ENCODE measurements around the gene SIGLECL1. TPM values are rescaled to one million over a fixed set of nuclear protein-coding genes. Genes with fewer than 3 reads are reported as not detected.

SIGLECL1 gene
- total and polyA plus RNA-seq, 2 donors (not counting 1 experiment from before 2014, with no cell fraction given): not detected

DNA sequence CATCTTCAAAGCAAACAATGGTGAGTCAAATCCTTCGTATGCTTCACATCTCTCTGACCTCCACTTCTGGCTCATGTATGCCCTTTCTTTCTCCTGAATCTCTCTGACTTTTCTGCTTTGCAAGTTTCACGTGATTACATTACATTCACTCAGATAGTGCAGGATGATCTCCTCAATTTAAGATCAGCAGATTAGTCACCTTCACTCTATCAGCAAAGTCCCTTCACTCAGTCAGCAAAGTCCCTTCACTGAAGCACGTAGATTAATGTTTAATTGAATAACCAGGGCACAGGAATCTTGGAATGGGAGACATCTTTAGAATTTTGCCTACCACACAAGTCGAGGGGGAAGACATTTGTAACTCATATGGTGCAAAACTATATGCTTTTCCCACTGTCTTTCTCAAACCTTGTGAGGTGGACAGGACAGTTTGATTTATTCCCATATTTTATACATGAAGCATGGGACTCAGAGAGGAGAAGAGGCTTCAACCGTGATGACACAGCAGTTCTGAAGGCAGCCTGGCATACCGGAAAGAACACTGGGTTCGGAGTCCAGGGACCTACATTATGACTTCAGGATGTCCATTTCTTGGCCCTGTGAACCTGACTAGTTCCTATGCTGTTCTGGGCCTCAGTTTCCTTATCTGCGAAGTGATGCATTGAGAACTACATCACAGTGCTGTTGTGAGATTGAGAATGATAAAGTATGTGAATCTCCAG, 23.3 kb downstream of the SIGLECL1 start:
- Mint-ChIP-seq H3K27me3 (peaks cover 30% of the 10 kb centered on the region), H3K9me3 (ENCODE audit: insufficient read depth) (peaks cover 4% of the 10 kb centered on the region), H3K4me1 (no peaks in the 10 kb centered on the region), H3K27ac (no peak overlapping the region), H3K4me3 (no peak overlapping the region)
- Histone ChIP-seq H3K9ac (ENCODE audit: low read length) (no peak overlapping the region), H4K20me1 (ENCODE audit: control insufficient read depth, insufficient read depth, low read length, poor library complexity, severe bottlenecking) (no peaks in the 10 kb centered on the region), H3K9me3 (ENCODE audit: control extremely low read depth in 1 of 3, control insufficient read depth in 2 of 3, insufficient read depth in 1 of 3, low read length in 2 of 3) (peaks cover 0 to 12% (median 0%) of the 10 kb centered on the region in 3 donors), H3K4me2 (replicated peaks; ENCODE audit: low read depth, low read length, poor library complexity, severe bottlenecking) (no peak overlapping the region), H2AFZ (ENCODE audit: insufficient read depth, low read depth, low read length, poor library complexity, severe bottlenecking) (no peak overlapping the region), H3K27ac (ENCODE audit: low read length in 2 of 2) (no peak overlapping the region), H3K36me3 (replicated peaks in 1 of 2; ENCODE audit: control extremely low read depth in 1 of 2, control insufficient read depth in 1 of 2, extremely low read depth in 1 of 2, insufficient read depth in 2 of 2, low read length in 1 of 2) (no peaks in the 10 kb centered on the region), H3K4me1 (ENCODE audit: control insufficient read depth in 2 of 2, insufficient read depth in 2 of 2, low read length in 2 of 2) (no peaks in the 10 kb centered on the region), H3K4me3 (ENCODE audit: control extremely low read depth in 1 of 5, extremely low read depth in 1 of 5, insufficient read depth in 1 of 5, low read depth in 2 of 5, low read length in 4 of 5) (no peak overlapping the region), H3K27me3 (replicated peaks in 1 of 4; ENCODE audit: control extremely low read depth in 1 of 4, control insufficient read depth in 3 of 4, insufficient read depth in 4 of 4, low read length in 3 of 4) (peaks cover 0 to 13% (median 2%) of the 10 kb centered on the region in 4 experiments), H3K79me2 (ENCODE audit: control insufficient read depth, insufficient read depth, low read length) (no peaks in the 10 kb centered on the region)
- WGBS (ENCODE audit: insufficient coverage): 96% methylated on average over 7 of the region's 8 CpGs
- ATAC-seq (ENCODE audit: low read depth) (no peak), DNase-seq (no peak)
- intact Hi-C loops (cut with micrococcal nuclease): no loop called here
- ChIA-PET CTCF (no interaction called here), POLR2A (no interaction called here)
- TF ChIP-seq EZH2 (IDR thresholded peaks at IDR 0.05; ENCODE audit: borderline replicate concordance, insufficient read depth, low read depth, low read length, poor library complexity, severe bottlenecking): no peak
- TF ChIP-seq, protein P1, sequence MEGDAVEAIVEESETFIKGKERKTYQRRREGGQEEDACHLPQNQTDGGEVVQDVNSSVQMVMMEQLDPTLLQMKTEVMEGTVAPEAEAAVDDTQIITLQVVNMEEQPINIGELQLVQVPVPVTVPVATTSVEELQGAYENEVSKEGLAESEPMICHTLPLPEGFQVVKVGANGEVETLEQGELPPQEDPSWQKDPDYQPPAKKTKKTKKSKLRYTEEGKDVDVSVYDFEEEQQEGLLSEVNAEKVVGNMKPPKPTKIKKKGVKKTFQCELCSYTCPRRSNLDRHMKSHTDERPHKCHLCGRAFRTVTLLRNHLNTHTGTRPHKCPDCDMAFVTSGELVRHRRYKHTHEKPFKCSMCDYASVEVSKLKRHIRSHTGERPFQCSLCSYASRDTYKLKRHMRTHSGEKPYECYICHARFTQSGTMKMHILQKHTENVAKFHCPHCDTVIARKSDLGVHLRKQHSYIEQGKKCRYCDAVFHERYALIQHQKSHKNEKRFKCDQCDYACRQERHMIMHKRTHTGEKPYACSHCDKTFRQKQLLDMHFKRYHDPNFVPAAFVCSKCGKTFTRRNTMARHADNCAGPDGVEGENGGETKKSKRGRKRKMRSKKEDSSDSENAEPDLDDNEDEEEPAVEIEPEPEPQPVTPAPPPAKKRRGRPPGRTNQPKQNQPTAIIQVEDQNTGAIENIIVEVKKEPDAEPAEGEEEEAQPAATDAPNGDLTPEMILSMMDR (IDR thresholded peaks at IDR 0.05): no peak

DNA sequence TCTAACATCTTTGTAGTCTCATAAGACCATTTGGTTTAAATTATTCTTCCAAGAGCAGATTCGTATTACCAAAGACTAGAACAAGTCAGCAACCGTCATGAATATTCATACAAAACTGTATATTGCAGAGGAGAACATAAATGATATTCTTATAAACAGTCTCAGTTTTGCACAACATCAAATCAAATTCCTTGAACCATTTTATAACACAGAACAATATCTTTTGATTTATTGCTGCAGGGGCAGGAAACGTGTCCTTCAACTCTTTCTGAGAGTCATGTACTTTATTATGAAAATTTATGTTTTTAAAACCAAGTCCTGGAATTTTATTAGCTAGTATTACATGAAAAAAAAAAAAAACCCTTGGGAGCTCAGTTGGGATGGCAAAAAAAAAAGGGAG, 26.2 kb downstream of the SIGLECL1 start:
- Histone ChIP-seq H3K9me3 (ENCODE audit: control extremely low read depth in 1 of 3, control insufficient read depth in 2 of 3, insufficient read depth in 1 of 3, low read length in 2 of 3) (peaks cover 0 to 17% (median 0%) of the 10 kb centered on the region in 3 donors), H3K4me2 (replicated peaks; ENCODE audit: low read depth, low read length, poor library complexity, severe bottlenecking) (no peak overlapping the region), H2AFZ (ENCODE audit: insufficient read depth, low read depth, low read length, poor library complexity, severe bottlenecking) (no peak overlapping the region), H3K27me3 (replicated peaks in 1 of 4; ENCODE audit: control extremely low read depth in 1 of 4, control insufficient read depth in 3 of 4, insufficient read depth in 4 of 4, low read length in 3 of 4) (peaks cover 0 to 6% (median 0%) of the 10 kb centered on the region in 4 experiments), H3K36me3 (replicated peaks in 1 of 2; ENCODE audit: control extremely low read depth in 1 of 2, control insufficient read depth in 1 of 2, extremely low read depth in 1 of 2, insufficient read depth in 2 of 2, low read length in 1 of 2) (no peaks in the 10 kb centered on the region), H3K4me1 (ENCODE audit: control insufficient read depth in 2 of 2, insufficient read depth in 2 of 2, low read length in 2 of 2) (no peaks in the 10 kb centered on the region), H3K9ac (ENCODE audit: low read length) (no peak overlapping the region), H3K4me3 (ENCODE audit: control extremely low read depth in 1 of 5, extremely low read depth in 1 of 5, insufficient read depth in 1 of 5, low read depth in 2 of 5, low read length in 4 of 5) (no peak overlapping the region), H3K27ac (ENCODE audit: low read length in 2 of 2) (no peak overlapping the region), H4K20me1 (ENCODE audit: control insufficient read depth, insufficient read depth, low read length, poor library complexity, severe bottlenecking) (no peaks in the 10 kb centered on the region), H3K79me2 (ENCODE audit: control insufficient read depth, insufficient read depth, low read length) (no peaks in the 10 kb centered on the region)
- CTCF ChIA-PET: no interaction called here
- H3K27ac Mint-ChIP-seq: no peak overlapping the region
- H3K9me3 Mint-ChIP-seq (ENCODE audit: insufficient read depth): peaks cover 7% of the 10 kb centered on the region
- H3K4me3 Mint-ChIP-seq: no peak overlapping the region
- TF ChIP-seq, protein P1 (IDR thresholded peaks at IDR 0.05): no peak
- no peak for TF ChIP-seq EZH2 (IDR thresholded peaks at IDR 0.05; ENCODE audit: borderline replicate concordance, insufficient read depth, low read depth, low read length, poor library complexity, severe bottlenecking)
- POLR2A ChIA-PET: no interaction called here
- intact Hi-C loops (cut with micrococcal nuclease): no loop called here
- ATAC-seq (ENCODE audit: low read depth) (no peak), DNase-seq (no peak)
- H3K4me1 Mint-ChIP-seq: no peaks in the 10 kb centered on the region
- no CpG with 5 or more reads among the region's 3 CpGs for WGBS (ENCODE audit: insufficient coverage)
- H3K27me3 Mint-ChIP-seq: peaks cover 31% of the 10 kb centered on the region

Measured in B cell (primary cell).